Measurements from ENCODE around the gene JAML.

Gene JAML

DNA sequence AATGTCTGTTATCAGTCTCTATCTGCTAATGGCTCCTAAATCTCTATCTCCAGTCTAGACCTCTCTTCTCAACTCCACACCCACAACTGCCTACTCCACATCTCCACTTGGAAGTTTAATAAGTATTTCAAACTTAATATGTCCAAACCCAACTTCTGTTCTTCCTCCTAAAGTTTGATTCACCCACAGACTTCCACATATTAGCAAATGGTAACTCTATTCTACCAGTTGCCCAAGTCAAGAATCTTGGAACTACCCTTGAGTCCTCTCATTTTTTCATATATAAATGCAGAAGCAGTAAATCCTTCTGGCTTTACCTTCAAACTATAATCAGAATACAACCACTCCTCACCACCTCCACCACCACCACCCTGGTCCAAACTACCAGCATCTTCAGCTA is 6.7 kb upstream of the JAML start:
- Histone ChIP-seq H3K36me3 (ENCODE audit: insufficient read depth, low read length) (no peaks in the 10 kb centered on the region; the same call in none of the 2 replicates), H3K27ac (ENCODE audit: low read depth, low read length, poor library complexity, severe bottlenecking) (no peak overlapping the region), H3K9me2 (ENCODE audit: low read depth, low read length) (no peaks in the 10 kb centered on the region), H3K27me3 (ENCODE audit: insufficient read depth, low read length) (no peaks in the 10 kb centered on the region), H3F3A (ENCODE audit: insufficient read depth, low read length) (no peaks in the 10 kb centered on the region; the same call in 1 of the 2 replicates), H3K4me3 (ENCODE audit: low read depth, low read length, poor library complexity, severe bottlenecking) (no peak overlapping the region), H3K4me2 (ENCODE audit: low read length) (no peak overlapping the region), H3K79me2 (ENCODE audit: insufficient read depth, low read length) (no peaks in the 10 kb centered on the region), H3K4me1 (ENCODE audit: insufficient read depth, low read length, severe bottlenecking) (peaks cover 31% of the 10 kb centered on the region), H3K9ac (ENCODE audit: low read length) (no peak overlapping the region), H4K20me1 (ENCODE audit: insufficient read depth, low read length) (no peaks in the 10 kb centered on the region), H2AFZ (ENCODE audit: low read length) (no peak overlapping the region), H3K9me3 (ENCODE audit: low read length) (no peaks in the 10 kb centered on the region)
- TF ChIP-seq EZH2 (IDR thresholded peaks at IDR 0.05; ENCODE audit: borderline replicate concordance, low read length) (no peak), CTCF (IDR thresholded peaks at IDR 0.05; ENCODE audit: low read length) (no peak)

GRCh38 chr11:118230088-118230487 is 5.3 kb upstream of the JAML start:
- H3K27me3 ChIP-seq (ENCODE audit: insufficient read depth, low read length), result no peaks in the 10 kb centered on the region
- H3K4me2 ChIP-seq (ENCODE audit: low read length), result no peak overlapping the region
- H2AFZ ChIP-seq (ENCODE audit: low read length), result no peak overlapping the region
- no peak overlapping the region for H3K27ac ChIP-seq (ENCODE audit: low read depth, low read length, poor library complexity, severe bottlenecking)
- no peak overlapping the region for H3K9ac ChIP-seq (ENCODE audit: low read length)
- no peaks in the 10 kb centered on the region for H3K79me2 ChIP-seq (ENCODE audit: insufficient read depth, low read length)
- no peaks in the 10 kb centered on the region for H3K9me2 ChIP-seq (ENCODE audit: low read depth, low read length)
- H3F3A ChIP-seq (ENCODE audit: insufficient read depth, low read length), result no peaks in the 10 kb centered on the region; the same call in 1 of the 2 replicates
- no peaks in the 10 kb centered on the region; the same call in none of the 2 replicates for H3K36me3 ChIP-seq (ENCODE audit: insufficient read depth, low read length)
- H3K4me1 ChIP-seq (ENCODE audit: insufficient read depth, low read length, severe bottlenecking), result peaks cover 34% of the 10 kb centered on the region
- H3K9me3 ChIP-seq (ENCODE audit: low read length), result no peaks in the 10 kb centered on the region
- H4K20me1 ChIP-seq (ENCODE audit: insufficient read depth, low read length), result no peaks in the 10 kb centered on the region
- no peak overlapping the region for H3K4me3 ChIP-seq (ENCODE audit: low read depth, low read length, poor library complexity, severe bottlenecking)
- TF ChIP-seq CTCF (IDR thresholded peaks at IDR 0.05; ENCODE audit: low read length) (no peak), EZH2 (IDR thresholded peaks at IDR 0.05; ENCODE audit: borderline replicate concordance, low read length) (no peak)

GRCh38 chr11:118229274-118229847 is 4.5 kb upstream of the JAML start:
- Histone ChIP-seq H3K27ac (ENCODE audit: low read depth, low read length, poor library complexity, severe bottlenecking) (peak overlapping the region; percentile 83), H3K4me3 (ENCODE audit: low read depth, low read length, poor library complexity, severe bottlenecking) (no peak overlapping the region), H3K4me2 (ENCODE audit: low read length) (no peak overlapping the region), H3K9ac (ENCODE audit: low read length) (no peak overlapping the region), H3F3A (ENCODE audit: insufficient read depth, low read length) (peaks cover 2% of the 10 kb centered on the region; the same call in 1 of the 2 replicates), H3K9me3 (ENCODE audit: low read length) (no peaks in the 10 kb centered on the region), H3K27me3 (ENCODE audit: insufficient read depth, low read length) (no peaks in the 10 kb centered on the region), H2AFZ (ENCODE audit: low read length) (no peak overlapping the region), H3K36me3 (ENCODE audit: insufficient read depth, low read length) (no peaks in the 10 kb centered on the region; the same call in none of the 2 replicates), H3K4me1 (ENCODE audit: insufficient read depth, low read length, severe bottlenecking) (peaks cover 42% of the 10 kb centered on the region), H3K9me2 (ENCODE audit: low read depth, low read length) (no peaks in the 10 kb centered on the region), H3K79me2 (ENCODE audit: insufficient read depth, low read length) (no peaks in the 10 kb centered on the region), H4K20me1 (ENCODE audit: insufficient read depth, low read length) (no peaks in the 10 kb centered on the region)
- no peak for TF ChIP-seq EZH2 (IDR thresholded peaks at IDR 0.05; ENCODE audit: borderline replicate concordance, low read length)
- TF ChIP-seq CTCF (IDR thresholded peaks at IDR 0.05; ENCODE audit: low read length), result no peak

Measured in OCI-LY1 (cell line).